SW 1271 (cell line): ENCODE measurements around the gene DNM3.

Experiments used
- DNase-seq, 2 experiments: peaks; one replicate each; lab custom pipeline; 2025; lab: John Stamatoyannopoulos, UW

Gene DNM3

GRCh38 chr1:171973421-171973820 is 132.1 kb downstream of the DNM3 start:
- no peak for DNase-seq

GRCh38 chr1:171981303-171981702 is 140.0 kb downstream of the DNM3 start:
- DNase-seq, result no peak

DNA sequence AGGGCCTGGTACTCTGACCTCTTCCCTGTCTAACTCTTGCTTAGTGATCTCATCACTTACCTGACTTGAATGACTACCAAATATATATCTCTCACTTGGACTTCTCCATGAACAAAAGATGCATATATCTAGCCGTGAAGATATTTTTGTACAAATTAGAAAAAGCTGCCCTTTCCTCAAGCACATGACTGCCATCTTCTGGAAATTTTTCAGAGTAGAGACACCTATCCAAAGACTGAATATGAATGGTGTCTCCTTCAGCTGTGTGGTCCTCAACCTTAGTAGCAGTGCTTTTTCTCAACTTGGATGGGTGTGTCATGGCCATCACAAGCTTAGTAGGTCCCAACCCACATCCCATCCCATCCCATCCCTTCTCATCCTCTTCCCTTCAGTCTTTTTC is 142.3 kb downstream of the DNM3 start:
- peak in 1 of 2 experiments; percentile 2 for DNase-seq

- no peak for DNase-seq
These were observed 143.0 kb downstream of the DNM3 start for GRCh38 chr1:171984262-171984661.

GRCh38 chr1:171984850-171985485 is 143.7 kb downstream of the DNM3 start:
- peak in 1 of 2 experiments; percentile 11 for DNase-seq

GRCh38 chr1:171985639-171986038 is 144.3 kb downstream of the DNM3 start:
- DNase-seq, result no peak

DNA sequence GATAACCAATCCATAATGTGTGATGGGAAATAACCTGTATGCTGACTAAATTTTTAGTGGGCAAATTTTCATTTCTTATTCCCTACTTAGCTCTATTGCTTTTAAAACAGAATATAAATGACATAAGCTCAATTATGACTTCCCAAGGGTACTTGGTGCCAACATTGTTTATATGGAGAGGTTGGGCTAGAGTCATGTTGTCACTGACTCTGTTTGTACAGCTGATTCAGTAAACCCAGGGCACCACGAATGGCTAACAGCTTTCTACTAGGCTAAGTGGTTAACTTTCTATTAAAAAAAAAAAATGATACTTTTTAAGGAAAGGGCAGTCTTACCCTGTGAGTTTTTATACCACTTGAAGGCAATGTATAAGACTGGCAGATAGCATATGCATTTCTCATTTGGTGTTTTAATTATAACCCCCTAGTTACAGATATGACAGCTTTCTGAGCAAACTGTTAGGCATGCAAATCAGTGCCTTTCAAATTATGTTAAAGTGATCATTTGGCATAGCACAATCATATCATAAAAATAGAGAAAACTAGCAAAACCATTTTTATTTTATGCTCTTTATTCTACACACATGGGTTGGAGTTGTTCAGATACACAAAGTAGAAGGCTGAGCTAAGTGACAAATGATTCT is 147.1 kb downstream of the DNM3 start:
- no peak for DNase-seq

DNA sequence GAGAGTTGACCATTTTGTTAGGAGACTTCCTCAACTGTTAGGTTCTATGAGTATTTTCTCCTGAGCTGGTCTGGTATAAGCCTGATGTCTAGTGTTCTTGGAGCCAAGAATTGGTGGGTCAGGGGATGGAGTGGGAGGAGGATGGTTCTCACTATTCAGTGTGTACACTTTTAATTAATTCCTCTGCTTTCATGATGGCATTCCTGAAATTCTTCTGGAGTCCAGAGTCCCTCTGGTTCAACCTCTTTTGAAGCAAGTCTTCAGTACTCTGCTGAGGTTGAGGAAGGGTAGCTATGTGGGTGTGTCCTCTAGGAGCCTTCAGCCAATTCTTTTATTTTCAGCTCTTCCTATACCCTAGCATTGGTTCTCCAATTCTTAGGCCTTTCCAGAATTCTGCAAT is 149.1 kb downstream of the DNM3 start:
- DNase-seq, result no peak

DNA sequence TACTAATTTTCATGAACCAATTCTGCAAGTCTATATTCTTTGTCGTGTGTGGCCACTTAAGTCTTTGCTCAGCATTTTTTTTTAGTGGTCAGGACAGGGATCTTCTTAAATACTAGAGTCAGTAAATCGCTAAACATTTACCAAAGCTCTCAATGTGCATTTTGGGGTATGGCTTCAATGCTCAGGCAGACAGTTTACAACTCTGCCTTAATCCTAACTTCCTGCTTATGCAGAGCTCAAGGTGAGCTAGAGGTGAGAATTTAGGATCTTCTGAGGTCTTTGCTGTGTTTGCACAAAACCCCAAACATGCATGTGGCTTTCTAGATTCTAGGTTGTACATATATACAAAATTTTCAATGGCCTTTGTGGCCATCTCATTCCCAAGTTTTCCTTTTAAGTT is 153.0 kb downstream of the DNM3 start:
- no peak for DNase-seq

GRCh38 chr1:171995573-171995972 is 154.3 kb downstream of the DNM3 start:
- DNase-seq, result no peak

- DNase-seq, result no peak
These were observed 156.6 kb downstream of the DNM3 start for GRCh38 chr1:171997936-171998335.

GRCh38 chr1:171998711-171999110 is 157.4 kb downstream of the DNM3 start:
- DNase-seq, result no peak

DNA sequence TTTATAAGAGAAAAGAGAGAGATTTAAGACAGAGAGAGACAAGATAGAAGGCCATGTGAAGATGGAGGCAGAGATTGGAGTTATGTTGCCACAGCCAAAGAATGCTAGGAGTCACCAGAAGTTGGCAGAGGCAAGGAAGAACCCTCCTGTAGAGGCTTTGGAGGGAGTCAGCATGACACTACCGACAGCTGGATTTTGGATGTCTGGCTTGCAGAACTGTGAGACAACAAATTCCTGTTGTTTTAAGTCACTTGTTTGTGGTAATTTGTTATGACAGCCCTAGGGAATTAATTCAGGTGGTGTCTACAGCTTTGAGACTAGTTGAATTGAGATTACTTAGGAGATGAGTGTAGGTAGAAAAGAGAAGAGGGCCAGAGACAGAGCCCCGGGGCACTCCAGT is 158.5 kb downstream of the DNM3 start:
- DNase-seq, result no peak

DNA sequence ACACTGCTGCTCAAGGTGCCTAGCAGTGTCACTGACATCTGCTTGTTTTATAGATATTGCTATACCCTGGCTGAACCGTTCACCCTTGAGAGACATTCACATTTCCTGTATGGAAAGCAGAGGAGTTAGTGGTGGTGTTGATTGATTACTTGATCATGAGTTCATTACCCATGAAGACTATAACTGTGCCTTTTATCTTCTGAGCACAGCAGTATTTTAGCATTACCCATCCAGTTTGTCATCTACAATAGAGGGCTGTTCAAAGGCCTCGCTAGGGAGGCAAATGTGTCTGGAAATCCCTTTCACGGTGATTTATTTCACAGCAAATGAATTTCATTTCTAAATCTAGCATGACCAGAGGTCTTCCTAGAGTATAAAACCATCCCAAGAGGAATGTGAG is 160.0 kb downstream of the DNM3 start:
- no peak for DNase-seq

DNA sequence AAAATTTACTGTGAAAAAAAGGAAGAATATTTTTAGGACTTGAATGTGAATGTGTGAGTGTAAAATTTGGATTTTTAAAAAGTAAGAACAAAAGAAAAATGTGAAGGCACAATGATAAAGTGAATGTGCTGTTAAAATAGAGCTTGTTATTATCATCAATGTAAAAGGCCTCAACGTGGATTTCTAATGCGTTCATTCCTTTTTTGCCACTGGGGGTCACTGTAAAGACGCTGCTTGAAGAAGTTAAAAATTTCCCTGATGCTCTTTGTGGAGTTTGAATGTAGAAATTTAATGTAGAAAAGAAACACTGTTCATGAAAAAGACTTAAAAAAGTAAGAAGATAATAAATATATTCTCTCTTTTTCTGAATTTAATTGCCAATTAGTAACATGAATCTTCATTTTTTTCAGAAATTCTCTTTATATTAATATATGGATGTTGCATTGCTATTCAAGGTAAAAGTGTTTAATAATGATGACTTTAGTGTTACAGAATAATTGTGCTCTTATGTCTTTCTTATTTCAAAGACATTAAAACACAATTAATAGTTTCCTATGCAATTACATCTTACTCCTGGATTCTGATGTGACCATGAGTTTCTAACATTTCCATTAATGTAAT is 161.5 kb downstream of the DNM3 start:
- peak in 1 of 2 experiments; percentile 16 for DNase-seq

- DNase-seq, result no peak
These were observed 162.7 kb downstream of the DNM3 start for GRCh38 chr1:172003766-172004530.

DNA sequence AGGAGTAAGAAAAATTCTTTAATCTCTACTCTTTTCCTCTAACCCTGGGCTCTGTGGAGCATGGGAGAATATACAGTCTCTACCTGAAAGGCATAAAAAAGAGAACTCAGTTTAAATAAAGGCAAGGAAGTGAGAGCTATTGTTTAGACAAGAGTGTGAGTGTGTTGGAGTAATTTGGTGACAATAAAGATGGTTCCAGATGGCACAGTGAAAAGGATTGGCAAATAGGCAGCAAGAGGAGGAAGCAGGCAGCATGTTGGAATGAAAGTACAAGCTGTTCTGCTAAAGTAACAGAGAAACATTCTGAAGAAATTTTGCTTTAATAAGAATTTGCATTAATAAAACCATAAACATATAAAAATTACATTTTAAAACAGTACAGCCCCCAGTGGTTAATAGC is 163.4 kb downstream of the DNM3 start:
- DNase-seq, result no peak

GRCh38 chr1:172005856-172006255 is 164.6 kb downstream of the DNM3 start:
- DNase-seq, result no peak

- DNase-seq, result no peak
These were observed 165.4 kb downstream of the DNM3 start for GRCh38 chr1:172006660-172007059.

DNA sequence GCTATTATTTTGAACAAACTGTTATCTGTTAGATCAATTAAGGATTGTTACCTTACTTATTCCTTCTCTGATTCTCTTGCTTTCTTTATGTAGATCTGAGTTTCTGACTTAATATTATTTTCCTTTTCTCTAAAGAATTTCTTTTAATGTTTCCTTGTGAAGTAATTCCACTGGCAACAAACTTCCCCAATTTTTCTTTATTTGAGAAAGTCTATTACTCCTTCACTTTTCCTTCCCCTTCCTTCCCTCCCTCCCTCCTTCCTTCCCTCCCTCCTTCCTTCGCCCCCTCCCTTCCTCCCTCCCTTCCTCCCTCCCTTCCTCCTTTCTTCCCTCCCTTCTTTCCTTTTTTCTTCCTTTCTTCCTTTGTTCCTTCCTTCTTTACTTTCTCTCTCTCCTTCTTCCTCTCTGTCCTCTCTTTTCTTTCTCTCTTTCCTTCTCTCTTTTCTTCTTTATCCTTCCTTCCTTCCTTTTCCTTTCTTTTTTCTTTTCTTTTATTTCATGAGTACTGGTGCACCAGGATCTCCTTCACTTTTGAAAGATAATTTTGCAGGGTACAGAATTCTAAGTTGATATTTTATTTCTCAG is 177.5 kb downstream of the DNM3 start:
- no peak for DNase-seq

- no peak for DNase-seq
These were observed 178.7 kb downstream of the DNM3 start for GRCh38 chr1:172019976-172020375.

DNA sequence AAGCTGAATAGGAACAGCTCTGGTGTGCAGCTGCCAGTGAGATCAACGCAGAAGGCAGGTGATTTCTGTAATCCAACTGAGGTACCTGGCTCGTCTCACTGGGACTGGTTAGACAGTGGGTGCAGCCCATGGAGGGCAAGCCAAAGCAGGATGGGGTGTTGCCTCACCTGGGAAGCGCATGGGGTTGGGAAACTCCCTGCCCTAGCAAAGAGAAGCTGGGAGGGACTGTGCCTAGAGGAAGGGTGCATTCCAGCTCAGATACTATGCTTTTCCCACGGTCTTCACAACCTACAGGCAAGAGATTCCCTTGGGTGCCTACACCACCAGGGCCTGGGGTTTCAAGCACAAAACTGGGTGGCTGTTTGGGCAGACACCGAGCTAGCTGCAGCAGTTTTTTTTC is 183.2 kb downstream of the DNM3 start:
- no peak for DNase-seq
